ENCODE results near the gene CTDNEP1. TPM values are rescaled to one million over a fixed set of nuclear protein-coding genes. Genes with fewer than 3 reads are reported as not detected.

CTDNEP1 gene
- total RNA-seq, 1 experiment from 2014 or later, result 132 TPM

DNA sequence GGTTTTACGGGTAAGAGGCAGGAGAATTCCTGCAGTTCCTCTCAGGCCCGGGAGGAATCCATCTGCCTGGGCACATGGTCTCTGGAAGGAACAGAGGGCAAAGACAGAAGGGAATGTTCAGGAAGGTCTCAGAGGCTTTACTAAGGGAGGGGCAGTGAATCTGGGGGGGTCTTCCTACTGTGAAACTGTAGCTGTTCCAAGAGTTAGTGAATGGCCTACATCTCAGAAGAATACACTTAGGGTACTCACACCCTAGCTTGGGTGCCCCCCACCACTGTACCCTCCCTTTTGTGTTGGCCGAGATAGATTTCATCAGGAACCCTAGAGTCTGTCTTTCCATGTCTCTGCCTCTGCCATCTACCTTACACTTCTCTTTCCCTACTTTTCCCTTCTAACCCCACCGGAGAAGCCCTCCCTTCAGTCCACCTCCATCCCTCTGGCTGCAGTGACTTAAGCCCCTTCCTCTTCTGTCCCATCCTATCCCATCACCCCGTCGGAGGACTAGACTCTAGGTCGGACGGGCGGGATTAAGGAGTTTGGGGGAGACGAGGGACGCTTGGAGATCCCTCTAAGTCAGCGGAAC lies 32.2 kb downstream of the CTDNEP1 start:
- in situ Hi-C loops (cut with HindIII; ENCODE audit: low pct_unique_long_range_greater_than_20kb, low sequenced_read_pairs), result no loop called here

DNA sequence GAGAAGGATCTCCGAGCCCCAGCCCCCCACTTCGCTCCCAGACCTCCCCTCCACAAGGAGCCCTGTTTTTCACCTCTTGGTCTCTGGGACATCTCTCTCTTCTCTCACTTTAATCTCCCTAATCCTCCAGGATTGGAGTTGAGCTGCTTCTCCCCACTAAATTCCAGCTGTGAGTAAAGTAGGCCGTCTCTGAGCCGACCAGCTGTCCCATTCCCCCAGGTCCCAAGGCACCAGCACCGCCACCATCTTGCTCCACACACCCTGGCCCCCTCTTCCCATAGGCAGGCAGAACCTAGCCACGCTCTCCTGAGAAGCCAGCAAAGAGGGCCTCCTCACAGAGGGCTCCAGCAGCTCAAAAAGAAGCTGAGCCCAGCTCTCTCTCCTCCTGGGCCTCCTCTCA lies 32.8 kb downstream of the CTDNEP1 start:
- DNase-seq (ENCODE audit: low read depth, low spot score), result no peak
- Histone ChIP-seq H3K36me3 (ENCODE audit: control insufficient read depth, insufficient read depth, low read length) (peaks cover 5% of the 10 kb centered on the region; the same call in 1 of the 2 replicates), H3K9me3 (ENCODE audit: control insufficient read depth, insufficient read depth, low read depth, low read length) (no peaks in the 10 kb centered on the region), H3K27ac (ENCODE audit: low read length) (peak overlapping the region; percentile 95), H3K27me3 (ENCODE audit: control insufficient read depth, insufficient read depth, low read length) (no peaks in the 10 kb centered on the region), H3K4me1 (ENCODE audit: control insufficient read depth, insufficient read depth, low read length) (peaks cover 50% of the 10 kb centered on the region), H3K4me3 (ENCODE audit: low read depth in 2 of 2, low read length in 2 of 2) (no peak overlapping the region)
- TF ChIP-seq, protein P1, sequence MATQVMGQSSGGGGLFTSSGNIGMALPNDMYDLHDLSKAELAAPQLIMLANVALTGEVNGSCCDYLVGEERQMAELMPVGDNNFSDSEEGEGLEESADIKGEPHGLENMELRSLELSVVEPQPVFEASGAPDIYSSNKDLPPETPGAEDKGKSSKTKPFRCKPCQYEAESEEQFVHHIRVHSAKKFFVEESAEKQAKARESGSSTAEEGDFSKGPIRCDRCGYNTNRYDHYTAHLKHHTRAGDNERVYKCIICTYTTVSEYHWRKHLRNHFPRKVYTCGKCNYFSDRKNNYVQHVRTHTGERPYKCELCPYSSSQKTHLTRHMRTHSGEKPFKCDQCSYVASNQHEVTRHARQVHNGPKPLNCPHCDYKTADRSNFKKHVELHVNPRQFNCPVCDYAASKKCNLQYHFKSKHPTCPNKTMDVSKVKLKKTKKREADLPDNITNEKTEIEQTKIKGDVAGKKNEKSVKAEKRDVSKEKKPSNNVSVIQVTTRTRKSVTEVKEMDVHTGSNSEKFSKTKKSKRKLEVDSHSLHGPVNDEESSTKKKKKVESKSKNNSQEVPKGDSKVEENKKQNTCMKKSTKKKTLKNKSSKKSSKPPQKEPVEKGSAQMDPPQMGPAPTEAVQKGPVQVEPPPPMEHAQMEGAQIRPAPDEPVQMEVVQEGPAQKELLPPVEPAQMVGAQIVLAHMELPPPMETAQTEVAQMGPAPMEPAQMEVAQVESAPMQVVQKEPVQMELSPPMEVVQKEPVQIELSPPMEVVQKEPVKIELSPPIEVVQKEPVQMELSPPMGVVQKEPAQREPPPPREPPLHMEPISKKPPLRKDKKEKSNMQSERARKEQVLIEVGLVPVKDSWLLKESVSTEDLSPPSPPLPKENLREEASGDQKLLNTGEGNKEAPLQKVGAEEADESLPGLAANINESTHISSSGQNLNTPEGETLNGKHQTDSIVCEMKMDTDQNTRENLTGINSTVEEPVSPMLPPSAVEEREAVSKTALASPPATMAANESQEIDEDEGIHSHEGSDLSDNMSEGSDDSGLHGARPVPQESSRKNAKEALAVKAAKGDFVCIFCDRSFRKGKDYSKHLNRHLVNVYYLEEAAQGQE (IDR thresholded peaks at IDR 0.05; ENCODE audit: insufficient read depth in 1 of 2, low read depth in 2 of 2, low read length in 1 of 2), result no peak
- TF ChIP-seq POLR2AphosphoS5 (IDR thresholded peaks at IDR 0.05; ENCODE audit: low read depth, low read length), result no peak
- TF ChIP-seq, protein P2, sequence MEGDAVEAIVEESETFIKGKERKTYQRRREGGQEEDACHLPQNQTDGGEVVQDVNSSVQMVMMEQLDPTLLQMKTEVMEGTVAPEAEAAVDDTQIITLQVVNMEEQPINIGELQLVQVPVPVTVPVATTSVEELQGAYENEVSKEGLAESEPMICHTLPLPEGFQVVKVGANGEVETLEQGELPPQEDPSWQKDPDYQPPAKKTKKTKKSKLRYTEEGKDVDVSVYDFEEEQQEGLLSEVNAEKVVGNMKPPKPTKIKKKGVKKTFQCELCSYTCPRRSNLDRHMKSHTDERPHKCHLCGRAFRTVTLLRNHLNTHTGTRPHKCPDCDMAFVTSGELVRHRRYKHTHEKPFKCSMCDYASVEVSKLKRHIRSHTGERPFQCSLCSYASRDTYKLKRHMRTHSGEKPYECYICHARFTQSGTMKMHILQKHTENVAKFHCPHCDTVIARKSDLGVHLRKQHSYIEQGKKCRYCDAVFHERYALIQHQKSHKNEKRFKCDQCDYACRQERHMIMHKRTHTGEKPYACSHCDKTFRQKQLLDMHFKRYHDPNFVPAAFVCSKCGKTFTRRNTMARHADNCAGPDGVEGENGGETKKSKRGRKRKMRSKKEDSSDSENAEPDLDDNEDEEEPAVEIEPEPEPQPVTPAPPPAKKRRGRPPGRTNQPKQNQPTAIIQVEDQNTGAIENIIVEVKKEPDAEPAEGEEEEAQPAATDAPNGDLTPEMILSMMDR (IDR thresholded peaks at IDR 0.05), result no peak
- no peak for TF ChIP-seq SIN3A (IDR thresholded peaks at IDR 0.05; ENCODE audit: borderline replicate concordance, insufficient read depth, low read depth, low read length)
- TF ChIP-seq TCF7L2 (IDR thresholded peaks at IDR 0.05; ENCODE audit: low read depth, low read length), result no peak
- intact Hi-C loops (cut with micrococcal nuclease; ENCODE audit: unreplicated experiment) (no loop called here), in situ Hi-C loops (cut with HindIII; ENCODE audit: low pct_unique_long_range_greater_than_20kb, low sequenced_read_pairs) (no loop called here)
- no TSS peak for BruUV-seq (replicated peaks)
- ChIA-PET POLR2A (interaction anchor here (0.8 kb wide), 1 partner anchor 175 kb away, joined by 4 read pairs; no protein-coding TSS in a partner anchor), CTCF (no interaction called here)
- ATAC-seq, result no peak

More for the DNA sequence above, 32.2 kb downstream of the CTDNEP1 start:
- no TSS peak for BruUV-seq (replicated peaks)
- Histone ChIP-seq H3K27me3 (ENCODE audit: control insufficient read depth, insufficient read depth, low read length) (no peaks in the 10 kb centered on the region), H3K27ac (ENCODE audit: low read length) (peak overlapping the region; percentile 95), H3K4me1 (ENCODE audit: control insufficient read depth, insufficient read depth, low read length) (peaks cover 53% of the 10 kb centered on the region), H3K36me3 (ENCODE audit: control insufficient read depth, insufficient read depth, low read length) (peaks cover 5% of the 10 kb centered on the region; the same call in 1 of the 2 replicates), H3K9me3 (ENCODE audit: control insufficient read depth, insufficient read depth, low read depth, low read length) (no peaks in the 10 kb centered on the region), H3K4me3 (ENCODE audit: low read depth in 2 of 2, low read length in 2 of 2) (peak overlapping the region; percentile 73 to 78)
- POLR2A ChIA-PET, result interaction anchor here (0.6 to 0.8 kb wide), 2 partner anchors 103 to 176 kb away, joined by 3 to 4 read pairs; no protein-coding TSS in a partner anchor
- CTCF ChIA-PET, result interaction anchor here (0.6 kb wide), 1 partner anchor 153 kb away, joined by 4 read pairs; no protein-coding TSS in a partner anchor
- DNase-seq (ENCODE audit: low read depth, low spot score) (no peak), ATAC-seq (no peak)
- intact Hi-C loops (cut with micrococcal nuclease; ENCODE audit: unreplicated experiment), result no loop called here
- TF ChIP-seq, protein P2 (IDR thresholded peaks at IDR 0.05), result no peak
- TF ChIP-seq TCF7L2 (IDR thresholded peaks at IDR 0.05; ENCODE audit: low read depth, low read length) (no peak), POLR2AphosphoS5 (IDR thresholded peaks at IDR 0.05; ENCODE audit: low read depth, low read length) (no peak)
- TF ChIP-seq, protein P1 (IDR thresholded peaks at IDR 0.05; ENCODE audit: insufficient read depth in 1 of 2, low read depth in 2 of 2, low read length in 1 of 2), result no peak
